GM12865 (cell line): ENCODE data around the gene FBN1.

Source experiments
- DNase-seq: peaks from one replicate; pipeline ENCODE4 v3.0.0; 2010; ENCODE audit warnings: low read depth
- H3K4me3 ChIP-seq: 2 replicates; pipeline ENCODE4 v1.5.1; 2011; ENCODE audit warnings: mild to moderate bottlenecking, low read depth, low read length, control low read depth
- TF ChIP-seq, protein P1 (sequence below): IDR thresholded peaks from 2 replicates; pipeline ENCODE4 v1.5.1; 2011; ENCODE audit warnings: low read length, control low read depth, low read depth, inconsistent platforms; ENCODE audit not compliant: insufficient read depth; ENCODE audit errors: missing control alignments

FBN1 gene

DNA sequence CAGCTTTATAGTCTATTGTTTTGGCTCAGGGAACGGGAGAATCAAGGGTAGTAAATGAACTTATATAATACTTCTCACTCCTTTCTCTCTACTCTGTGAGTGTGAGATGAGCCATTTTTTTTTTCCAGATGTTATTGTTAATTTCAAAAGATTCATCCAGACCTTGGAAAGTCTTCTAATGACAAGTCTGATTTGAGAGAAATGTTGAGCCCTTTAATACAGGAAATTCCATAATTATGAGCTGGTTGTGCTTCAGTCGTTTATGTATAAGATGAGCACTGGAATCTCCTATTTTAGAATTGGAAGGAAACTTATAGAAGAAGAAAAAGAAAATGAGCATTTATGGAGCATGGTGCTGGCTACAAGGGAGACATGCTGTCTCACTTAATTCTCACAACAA lies 92.0 kb downstream of the FBN1 start:
- no peak overlapping the region for H3K4me3 ChIP-seq
- DNase-seq = no peak
- TF ChIP-seq, protein P1, sequence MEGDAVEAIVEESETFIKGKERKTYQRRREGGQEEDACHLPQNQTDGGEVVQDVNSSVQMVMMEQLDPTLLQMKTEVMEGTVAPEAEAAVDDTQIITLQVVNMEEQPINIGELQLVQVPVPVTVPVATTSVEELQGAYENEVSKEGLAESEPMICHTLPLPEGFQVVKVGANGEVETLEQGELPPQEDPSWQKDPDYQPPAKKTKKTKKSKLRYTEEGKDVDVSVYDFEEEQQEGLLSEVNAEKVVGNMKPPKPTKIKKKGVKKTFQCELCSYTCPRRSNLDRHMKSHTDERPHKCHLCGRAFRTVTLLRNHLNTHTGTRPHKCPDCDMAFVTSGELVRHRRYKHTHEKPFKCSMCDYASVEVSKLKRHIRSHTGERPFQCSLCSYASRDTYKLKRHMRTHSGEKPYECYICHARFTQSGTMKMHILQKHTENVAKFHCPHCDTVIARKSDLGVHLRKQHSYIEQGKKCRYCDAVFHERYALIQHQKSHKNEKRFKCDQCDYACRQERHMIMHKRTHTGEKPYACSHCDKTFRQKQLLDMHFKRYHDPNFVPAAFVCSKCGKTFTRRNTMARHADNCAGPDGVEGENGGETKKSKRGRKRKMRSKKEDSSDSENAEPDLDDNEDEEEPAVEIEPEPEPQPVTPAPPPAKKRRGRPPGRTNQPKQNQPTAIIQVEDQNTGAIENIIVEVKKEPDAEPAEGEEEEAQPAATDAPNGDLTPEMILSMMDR = no peak

DNA sequence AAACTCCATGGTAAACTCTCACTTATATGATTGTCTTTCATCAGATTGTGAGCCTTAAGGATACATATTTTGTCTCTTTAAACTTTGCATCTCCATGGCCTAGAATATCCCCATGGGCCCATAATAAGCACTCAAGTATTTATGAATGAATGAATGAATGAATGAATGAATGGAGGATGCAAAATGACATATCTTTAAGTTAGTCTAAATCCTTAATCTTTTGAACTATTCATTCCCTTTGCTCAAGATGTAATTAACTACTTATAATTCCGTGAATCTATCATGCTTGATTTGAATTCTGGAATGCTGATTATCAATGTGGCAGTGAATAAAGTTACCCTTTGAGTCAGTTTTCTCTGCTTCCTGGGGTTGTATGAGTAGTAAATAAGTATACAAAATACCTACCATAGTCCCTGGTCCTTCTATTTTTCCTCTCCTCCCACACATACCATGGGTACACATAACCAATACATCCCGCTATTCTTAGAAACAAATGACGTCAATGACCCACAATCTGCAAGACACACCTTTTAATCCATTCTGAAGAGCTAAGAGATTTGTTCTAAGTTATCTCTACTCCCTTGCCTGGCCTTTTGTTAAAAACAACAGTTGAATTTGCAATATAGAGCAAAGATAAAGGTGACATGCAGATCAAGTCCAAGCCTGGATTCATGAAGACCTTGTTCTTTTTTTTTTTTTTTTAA lies 94.5 kb downstream of the FBN1 start:
- no peak for DNase-seq
- TF ChIP-seq, protein P1 = no peak
- no peak overlapping the region for H3K4me3 ChIP-seq

DNA sequence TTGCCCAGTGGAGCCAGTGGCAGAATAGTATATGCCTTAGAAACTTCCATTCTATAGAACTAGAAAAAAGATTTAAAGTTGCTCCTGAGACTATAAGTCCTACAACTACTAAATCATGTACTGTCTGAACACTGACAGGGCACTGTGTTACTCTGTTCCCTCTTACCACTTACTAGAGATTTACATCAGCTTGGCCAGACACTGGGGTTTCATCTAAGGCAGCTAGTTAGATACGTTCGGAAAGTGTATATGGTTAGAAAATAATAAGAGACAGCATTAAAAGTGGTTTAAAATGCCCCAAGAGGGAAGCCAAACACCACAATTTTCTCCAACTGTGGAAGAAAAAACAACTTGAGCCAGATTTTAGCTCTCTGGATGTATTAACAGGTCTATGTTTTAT lies 97.1 kb downstream of the FBN1 start:
- no peak for DNase-seq
- H3K4me3 ChIP-seq = no peak overlapping the region
- TF ChIP-seq, protein P1 = no peak

DNA sequence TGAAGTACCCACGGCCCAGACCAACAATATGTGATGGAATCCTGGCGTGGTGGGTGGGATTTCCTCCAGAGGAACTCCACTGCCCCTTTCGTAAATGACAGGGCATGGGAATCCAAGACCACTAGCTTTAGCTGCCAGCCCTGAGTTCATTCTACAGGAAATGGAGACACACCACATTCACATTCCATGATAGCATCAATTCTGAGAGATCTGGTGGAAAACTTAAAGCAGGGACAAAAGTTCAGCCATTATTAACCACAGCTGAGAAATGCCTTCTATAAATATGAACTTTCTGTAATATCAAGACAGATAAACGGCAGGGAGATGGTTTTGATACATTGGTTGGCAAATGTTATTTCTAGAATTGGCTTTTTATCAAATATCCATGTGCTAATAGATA lies 98.2 kb downstream of the FBN1 start:
- no peak for DNase-seq
- TF ChIP-seq, protein P1 = no peak

DNA sequence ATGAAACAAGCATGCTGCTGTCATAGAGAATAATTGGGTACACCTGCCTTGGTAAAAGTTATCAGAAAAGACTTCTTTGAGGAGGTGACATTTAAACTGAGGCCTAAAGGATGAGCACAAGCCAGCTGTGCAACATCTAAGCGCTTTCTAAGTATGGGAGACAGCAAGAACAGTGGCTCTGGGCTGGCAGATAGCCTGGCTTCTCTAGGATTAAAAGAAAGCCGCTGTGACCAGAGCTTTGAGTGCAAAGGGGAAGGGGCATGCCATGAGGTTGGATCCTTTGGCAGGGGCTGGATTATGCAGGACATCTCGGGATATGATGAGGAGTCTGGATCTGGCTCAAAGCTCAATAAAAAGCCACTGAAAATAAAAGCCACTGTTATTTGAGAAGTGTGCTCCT lies 99.2 kb downstream of the FBN1 start:
- no peak for DNase-seq
- no peak overlapping the region for H3K4me3 ChIP-seq
- TF ChIP-seq, protein P1 = no peak

More for the DNA sequence above, 98.2 kb downstream of the FBN1 start:
- H3K4me3 ChIP-seq = no peak overlapping the region

DNA sequence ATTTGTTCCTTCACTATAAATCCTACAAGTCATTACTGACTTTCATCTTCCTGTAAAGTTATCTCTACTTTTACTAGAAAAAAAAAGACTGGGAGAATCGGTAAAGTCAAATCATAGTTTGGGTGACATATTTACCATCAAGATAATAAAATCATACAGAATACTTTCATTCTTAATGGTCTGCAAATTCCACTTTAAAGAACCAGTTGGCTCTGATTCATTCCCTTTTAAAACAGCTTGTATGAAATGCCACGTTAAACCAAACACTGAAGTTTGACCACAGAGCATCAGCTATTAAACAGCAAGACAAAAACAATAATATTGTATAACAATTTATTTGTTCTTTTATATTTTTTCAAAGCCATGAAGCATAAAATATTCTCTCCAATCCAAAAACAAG lies 100.7 kb downstream of the FBN1 start:
- DNase-seq = no peak
- no peak overlapping the region for H3K4me3 ChIP-seq
- TF ChIP-seq, protein P1 = no peak
